Measurements from ENCODE around the gene RGMB. TPM values are rescaled to one million over a fixed set of nuclear protein-coding genes. Genes with fewer than 3 reads are reported as not detected.
"Not testable (repeated sequence)": the region's sequence is repeated elsewhere in the genome, so short reads cannot be mapped to it uniquely, and the experiment has no call there.

The RGMB gene
- total and polyA plus RNA-seq, 12 donors, result 1.7 to 16.6 (median 13.6) TPM

DNA sequence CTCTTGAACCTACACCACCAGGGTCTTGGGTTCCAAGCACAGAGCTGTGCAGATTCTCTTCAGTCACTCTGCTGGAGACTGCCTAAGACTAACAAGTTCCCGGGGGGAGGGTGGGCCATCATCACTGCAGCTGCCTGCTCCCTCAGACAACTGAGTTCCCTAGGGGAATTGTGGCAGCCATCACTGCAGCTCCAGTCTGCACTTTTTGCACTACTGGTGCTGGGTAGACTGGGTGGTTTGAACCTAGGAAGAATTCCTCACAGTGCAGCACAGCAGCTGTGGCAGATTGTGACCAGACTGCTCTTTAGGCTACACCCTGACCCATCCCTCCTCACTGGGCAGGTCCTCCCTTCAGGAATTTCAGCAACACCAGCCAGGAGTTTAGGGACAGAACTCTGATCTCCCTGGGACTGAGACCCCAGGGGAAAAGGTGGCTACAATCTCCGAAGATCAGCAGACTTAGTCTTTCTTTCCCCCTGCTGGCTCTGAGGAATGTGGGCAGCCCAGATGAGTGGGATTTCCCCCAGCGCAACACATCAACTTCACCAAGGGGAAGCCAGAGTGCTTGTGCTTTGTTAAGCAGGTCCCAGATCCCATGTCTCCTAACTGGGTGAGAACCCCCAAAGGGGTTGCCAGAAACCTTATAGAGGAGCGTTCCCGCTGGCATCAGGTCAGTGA, 30.9 kb upstream of the RGMB start:
- Histone ChIP-seq H3K36me3 (no peaks in the 10 kb centered on the region), H3K4me1 (no peaks in the 10 kb centered on the region), H3K27ac (no peak overlapping the region), H3K9me3 (peaks cover 0 to 19% (median 0%) of the 10 kb centered on the region in 11 donors), H3K27me3 (peaks cover 0 to 9% (median 0%) of the 10 kb centered on the region in 7 donors), H3K4me3 (no peak overlapping the region)
- DNase-seq, result no peak
- TF ChIP-seq, protein P1, sequence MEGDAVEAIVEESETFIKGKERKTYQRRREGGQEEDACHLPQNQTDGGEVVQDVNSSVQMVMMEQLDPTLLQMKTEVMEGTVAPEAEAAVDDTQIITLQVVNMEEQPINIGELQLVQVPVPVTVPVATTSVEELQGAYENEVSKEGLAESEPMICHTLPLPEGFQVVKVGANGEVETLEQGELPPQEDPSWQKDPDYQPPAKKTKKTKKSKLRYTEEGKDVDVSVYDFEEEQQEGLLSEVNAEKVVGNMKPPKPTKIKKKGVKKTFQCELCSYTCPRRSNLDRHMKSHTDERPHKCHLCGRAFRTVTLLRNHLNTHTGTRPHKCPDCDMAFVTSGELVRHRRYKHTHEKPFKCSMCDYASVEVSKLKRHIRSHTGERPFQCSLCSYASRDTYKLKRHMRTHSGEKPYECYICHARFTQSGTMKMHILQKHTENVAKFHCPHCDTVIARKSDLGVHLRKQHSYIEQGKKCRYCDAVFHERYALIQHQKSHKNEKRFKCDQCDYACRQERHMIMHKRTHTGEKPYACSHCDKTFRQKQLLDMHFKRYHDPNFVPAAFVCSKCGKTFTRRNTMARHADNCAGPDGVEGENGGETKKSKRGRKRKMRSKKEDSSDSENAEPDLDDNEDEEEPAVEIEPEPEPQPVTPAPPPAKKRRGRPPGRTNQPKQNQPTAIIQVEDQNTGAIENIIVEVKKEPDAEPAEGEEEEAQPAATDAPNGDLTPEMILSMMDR (IDR thresholded peaks at IDR 0.05), result no peak
- WGBS, 2 donors, result 73 to 78% methylated on average over 5 of the region's 5 CpGs
- ATAC-seq, result no peak
- intact Hi-C loops (cut with DNase I), result no loop called here

DNA sequence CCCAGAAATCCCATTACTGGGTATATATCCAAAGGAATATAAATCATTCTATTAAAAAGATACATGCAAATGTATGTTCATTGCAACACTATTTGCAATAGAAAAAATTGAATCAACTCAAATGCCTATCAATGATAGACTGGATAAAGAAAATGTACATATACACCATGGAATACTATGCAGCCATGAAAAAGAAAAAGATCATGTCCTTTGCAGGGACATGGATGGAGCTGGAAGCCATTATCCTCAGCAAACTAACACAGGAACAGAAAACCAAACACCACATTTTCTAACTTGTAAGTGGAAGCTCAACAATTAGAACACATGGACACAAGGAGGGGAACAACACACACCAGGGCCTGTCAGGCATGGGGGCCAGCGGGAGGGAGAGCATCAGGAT, 25.2 kb upstream of the RGMB start:
- H3K27ac ChIP-seq; H3K27me3 ChIP-seq; H3K4me3 ChIP-seq; intact Hi-C loops (cut with DNase I); H3K4me1 ChIP-seq; DNase-seq; ATAC-seq; H3K36me3 ChIP-seq: not testable (repeated sequence)
- peaks cover 0 to 23% (median 0%) of the 10 kb centered on the region in 11 donors for H3K9me3 ChIP-seq
- 84 to 90% methylated on average over 1 of the region's 1 CpG for WGBS, 2 donors

DNA sequence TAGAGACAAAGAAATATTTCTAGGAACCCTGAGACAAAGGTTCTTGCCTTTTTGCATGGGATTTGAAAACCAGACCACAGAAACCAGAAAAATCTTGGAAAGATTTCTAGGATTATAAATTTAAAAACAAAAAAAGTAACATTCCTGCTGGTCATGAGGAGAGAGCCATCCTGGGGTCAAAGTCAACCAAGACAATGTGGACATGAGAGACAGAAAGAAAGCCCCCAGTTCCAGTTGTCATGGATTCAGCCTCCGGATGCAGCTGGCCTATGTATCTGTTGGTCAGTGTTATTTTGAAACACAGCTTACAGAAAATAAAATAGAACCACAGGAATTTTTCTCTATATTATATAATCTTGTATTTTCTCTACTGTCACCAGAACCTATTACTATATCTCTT, 24.4 kb upstream of the RGMB start:
- Histone ChIP-seq H3K27ac (no peak overlapping the region), H3K9me3 (peaks cover 0 to 23% (median 0%) of the 10 kb centered on the region in 11 donors), H3K4me1 (no peaks in the 10 kb centered on the region), H3K4me3 (no peak overlapping the region), H3K27me3 (peaks cover 0 to 4% (median 0%) of the 10 kb centered on the region in 7 donors), H3K36me3 (no peaks in the 10 kb centered on the region)
- DNase-seq, result no peak
- WGBS, 2 donors, result 87 to 94% methylated on average over 1 of the region's 1 CpG
- intact Hi-C loops (cut with DNase I), result no loop called here
- TF ChIP-seq, protein P1 (IDR thresholded peaks at IDR 0.05), result no peak
- ATAC-seq, result no peak

DNA sequence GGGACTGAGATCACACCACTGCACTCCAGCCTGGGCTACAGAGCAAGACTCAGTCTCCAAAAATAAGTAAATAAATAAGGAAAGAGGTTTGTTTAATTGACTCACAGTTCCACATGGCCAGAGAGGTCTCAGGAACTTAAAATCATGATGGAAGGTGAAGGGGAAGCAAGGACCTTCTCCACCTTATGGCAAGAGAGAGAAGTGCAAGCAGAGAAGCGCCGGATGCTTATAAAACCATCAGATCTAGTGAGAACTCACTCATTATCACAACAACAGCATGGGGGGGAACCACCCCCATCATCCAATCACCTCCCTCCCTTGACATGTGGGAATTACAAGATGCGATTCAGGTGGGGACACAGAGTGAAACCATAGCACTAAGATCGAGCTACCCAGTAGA, 22.8 kb upstream of the RGMB start:
- ATAC-seq (no peak), DNase-seq (no peak)
- no peaks in the 10 kb centered on the region for H3K36me3 ChIP-seq
- intact Hi-C loops (cut with DNase I), result no loop called here
- no peak overlapping the region for H3K4me3 ChIP-seq
- TF ChIP-seq, protein P1 (IDR thresholded peaks at IDR 0.05), result peak in 2 of 9 donors; percentile 16 to 36
- H3K4me1 ChIP-seq, result no peaks in the 10 kb centered on the region
- H3K9me3 ChIP-seq, result peaks cover 0 to 23% (median 0%) of the 10 kb centered on the region in 11 donors
- WGBS, 2 donors, result 72 to 77% methylated on average over 4 of the region's 4 CpGs
- H3K27ac ChIP-seq, result no peak overlapping the region
- peaks cover 0 to 4% (median 0%) of the 10 kb centered on the region in 7 donors for H3K27me3 ChIP-seq

DNA sequence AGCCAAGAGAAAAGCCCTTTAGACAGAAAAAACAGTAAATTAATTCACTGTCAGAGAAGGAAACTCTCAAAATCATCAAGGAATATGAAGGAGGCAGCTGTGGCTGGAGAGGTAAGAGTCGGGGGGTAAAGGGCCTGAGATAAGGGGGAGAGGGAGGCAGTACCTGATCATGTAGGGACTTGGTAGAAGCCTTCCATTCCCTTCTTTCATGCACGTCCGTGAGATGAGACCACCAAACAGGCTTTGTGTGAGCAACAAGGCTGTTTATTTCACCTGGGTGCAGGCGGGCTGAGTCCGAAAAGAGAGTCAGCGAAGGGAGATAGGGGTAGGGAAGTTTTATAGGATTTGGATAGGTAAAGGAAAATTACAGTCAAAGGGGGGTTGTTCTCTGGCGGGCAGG, 21.1 kb upstream of the RGMB start:
- H3K27ac ChIP-seq; H3K4me3 ChIP-seq; H3K4me1 ChIP-seq; H3K36me3 ChIP-seq; H3K27me3 ChIP-seq; DNase-seq; intact Hi-C loops (cut with DNase I); H3K9me3 ChIP-seq; ATAC-seq: not testable (repeated sequence)
- WGBS, 2 donors, result 68 to 70% methylated on average over 7 of the region's 7 CpGs

DNA sequence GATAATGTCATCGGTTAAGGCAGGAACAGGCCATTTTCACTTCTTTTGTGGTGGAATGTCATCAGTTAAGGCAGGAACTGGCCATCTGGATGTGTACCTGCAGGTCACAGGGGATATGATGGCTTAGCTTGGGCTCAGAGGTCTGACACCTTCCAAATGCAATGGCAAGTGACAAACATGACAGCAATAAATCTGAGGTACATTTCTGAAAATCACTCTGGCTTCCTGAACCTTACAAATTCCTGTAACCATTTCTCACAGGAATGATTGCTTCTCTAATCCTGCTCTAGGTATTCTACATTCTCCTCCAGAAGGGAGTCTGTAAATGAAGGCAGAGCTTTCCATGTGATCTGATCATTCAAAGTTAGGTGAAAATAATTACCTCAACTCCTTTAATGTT, 20.7 kb upstream of the RGMB start:
- ATAC-seq; intact Hi-C loops (cut with DNase I); H3K4me1 ChIP-seq; H3K9me3 ChIP-seq; H3K27me3 ChIP-seq; H3K36me3 ChIP-seq; DNase-seq; H3K27ac ChIP-seq; H3K4me3 ChIP-seq: not testable (repeated sequence)
- 17 to 29% methylated on average over 1 of the region's 1 CpG for WGBS, 2 donors

All from heart right ventricle (tissue), 16 donors.